Cardiac muscle cell (in vitro differentiated cells and primary cell): ENCODE results near the gene EEF1A2. TPM values are rescaled to one million over a fixed set of nuclear protein-coding genes. Genes with fewer than 3 reads are reported as not detected.

Experiments
- DNase-seq, 2 donors: peaks; one replicate each; pipeline versions ENCODE4 v3.0.0 to v3.0.0-alpha.2; 2010 to 2017; ENCODE audit warnings: low read depth in 1 of 2, low spot score in 1 of 2
- H3K27ac ChIP-seq: fragments of 200-600 bp; sonication (generic); 2 replicates; pipeline ENCODE4 v1.5.1; 2016
- H3K27me3 ChIP-seq: fragments of 200-600 bp; sonication (generic); 2 replicates; pipeline ENCODE4 v1.6.0; 2016; ENCODE audit warnings: control low read depth
- H3K36me3 ChIP-seq: fragments of 200-600 bp; sonication (generic); 2 replicates; pipeline ENCODE4 v1.5.1; 2016; ENCODE audit warnings: control low read depth
- H3K4me1 ChIP-seq: fragments of 200-600 bp; sonication (generic); 2 replicates; pipeline ENCODE4 v1.8.1; 2017; ENCODE audit warnings: low read depth, mild to moderate bottlenecking, mixed run types
- H3K4me3 ChIP-seq: fragments of 200-600 bp; sonication (generic); 2 replicates; pipeline ENCODE4 v1.5.1; 2016; ENCODE audit warnings: mild to moderate bottlenecking
- H3K9me3 ChIP-seq: fragments of 200-600 bp; sonication (generic); 2 replicates; pipeline ENCODE4 v1.5.1; 2017; ENCODE audit warnings: low read depth, mild to moderate bottlenecking, control low read depth
- CTCF ChIP-seq: IDR thresholded peaks from 2 replicates; pipeline ENCODE4 v1.5.1; 2012; ENCODE audit warnings: low read depth, mild to moderate bottlenecking, low read length
- polyA plus RNA-seq: library from polyadenylated mRNA; unstranded; fragments of >200 nt; fragmentation: Nextera tagmentation; extraction: Ambion mirVana; gene quantifications from 2 replicates; pipeline ENCODE4 v1.2.1, GENCODE V29; 2016
- total RNA-seq: library from RNA; depleted of rRNA; stranded (reverse); fragments of >200 nt; gene quantifications from 2 replicates; pipeline ENCODE4 v1.2.3, GENCODE V29; 2016

EEF1A2 gene
- total and polyA plus RNA-seq, 2 experiments from 2014 or later = 309 to 1,016 TPM

GRCh38 chr20:63469713-63470101 is 29.2 kb downstream of the EEF1A2 start:
- Histone ChIP-seq H3K27ac (no peak overlapping the region), H3K4me3 (no peak overlapping the region), H3K9me3 (no peaks in the 10 kb centered on the region), H3K36me3 (no peaks in the 10 kb centered on the region), H3K27me3 (peaks cover 40% of the 10 kb centered on the region), H3K4me1 (no peaks in the 10 kb centered on the region)
- TF ChIP-seq CTCF = no peak
- no peak for DNase-seq

DNA sequence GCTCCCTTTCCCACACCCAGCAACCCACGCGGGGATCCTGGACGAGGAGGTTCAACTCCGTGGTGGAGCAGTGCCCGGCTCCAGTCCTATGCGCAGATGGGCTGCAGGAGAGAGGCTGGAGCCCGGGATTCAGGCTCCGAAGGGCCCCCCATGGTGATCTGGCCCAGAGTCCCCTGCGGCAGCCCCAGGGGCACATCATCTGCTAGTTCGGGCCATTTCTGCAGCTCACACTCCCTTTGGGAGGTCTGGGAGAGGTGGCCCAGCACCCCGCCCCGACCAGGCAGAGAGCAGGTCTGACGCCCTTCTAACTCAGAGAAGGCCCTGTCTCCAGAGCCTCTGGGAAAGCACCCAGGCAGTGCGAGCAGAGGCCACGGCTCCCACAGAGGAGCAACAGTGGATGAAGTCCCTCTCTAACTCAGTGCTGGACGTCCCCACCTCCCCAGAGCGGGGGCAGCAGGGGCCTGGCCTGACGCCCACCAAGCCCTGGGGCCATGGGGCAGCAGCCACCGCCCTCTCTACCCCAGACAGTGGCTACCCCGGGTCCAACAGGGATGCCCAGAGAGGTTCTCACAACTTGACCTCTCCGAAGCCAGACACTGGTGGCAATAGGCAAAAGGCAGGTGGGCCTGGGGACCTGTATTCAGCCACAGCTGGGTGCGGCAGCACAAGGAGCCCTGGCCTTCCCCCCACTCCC is 29.7 kb downstream of the EEF1A2 start:
- no peak for DNase-seq
- H3K9me3 ChIP-seq = no peaks in the 10 kb centered on the region
- no peak overlapping the region for H3K4me3 ChIP-seq
- TF ChIP-seq CTCF = no peak
- no peak overlapping the region for H3K27ac ChIP-seq
- H3K4me1 ChIP-seq = no peaks in the 10 kb centered on the region
- H3K27me3 ChIP-seq = peaks cover 35% of the 10 kb centered on the region
- H3K36me3 ChIP-seq = no peaks in the 10 kb centered on the region

GRCh38 chr20:63468421-63468820 is 30.5 kb downstream of the EEF1A2 start:
- H3K4me1 ChIP-seq = no peaks in the 10 kb centered on the region
- H3K27ac ChIP-seq = no peak overlapping the region
- H3K36me3 ChIP-seq = no peaks in the 10 kb centered on the region
- no peak overlapping the region for H3K4me3 ChIP-seq
- peaks cover 27% of the 10 kb centered on the region for H3K27me3 ChIP-seq
- TF ChIP-seq CTCF = no peak
- DNase-seq = no peak
- H3K9me3 ChIP-seq = no peaks in the 10 kb centered on the region

- Histone ChIP-seq H3K27ac (no peak overlapping the region), H3K4me3 (no peak overlapping the region), H3K9me3 (no peaks in the 10 kb centered on the region), H3K4me1 (no peaks in the 10 kb centered on the region), H3K36me3 (no peaks in the 10 kb centered on the region), H3K27me3 (peaks cover 22% of the 10 kb centered on the region)
- DNase-seq = no peak
- TF ChIP-seq CTCF = no peak
These were observed 31.4 kb downstream of the EEF1A2 start for GRCh38 chr20:63467294-63468083.

GRCh38 chr20:63466861-63467260 is 32.0 kb downstream of the EEF1A2 start:
- Histone ChIP-seq H3K4me3 (no peak overlapping the region), H3K36me3 (no peaks in the 10 kb centered on the region), H3K27me3 (peaks cover 17% of the 10 kb centered on the region), H3K4me1 (no peaks in the 10 kb centered on the region), H3K9me3 (no peaks in the 10 kb centered on the region), H3K27ac (no peak overlapping the region)
- TF ChIP-seq CTCF = no peak
- DNase-seq = no peak
